HepG2 (cell line): ENCODE results near the gene PMPCB. TPM values are rescaled to one million over a fixed set of nuclear protein-coding genes. Genes with fewer than 3 reads are reported as not detected.

Source experiments
- ATF1 ChIP-seq: IDR thresholded peaks from 2 replicates; pipeline ENCODE4 v1.6.1; 2016; ENCODE audit warnings: mild to moderate bottlenecking, control low read depth
- CBX1 ChIP-seq: IDR thresholded peaks from one replicate; pipeline ENCODE4 v1.6.1; 2016; ENCODE audit warnings: antibody characterized with exemption, low read depth
- ELF3 ChIP-seq: IDR thresholded peaks from 2 replicates; pipeline ENCODE4 v1.6.1; 2016; ENCODE audit warnings: missing genetic modification reagents, missing compliant biosample characterization
- FOXO1 ChIP-seq: sonication (generic); formaldehyde crosslinking; IDR thresholded peaks from 2 replicates; pipeline ENCODE4 v1.4.0; 2020; ENCODE audit warnings: missing genetic modification reagents
- GATA4 ChIP-seq: sonication (generic); IDR thresholded peaks from 2 replicates; pipeline ENCODE4 v1.6.1; 2016; ENCODE audit warnings: antibody characterized with exemption, low read depth, borderline replicate concordance
- JARID2 ChIP-seq: sonication (generic); formaldehyde crosslinking; IDR thresholded peaks from 2 replicates; pipeline ENCODE4 v1.8.1; 2023; ENCODE audit warnings: missing genetic modification reagents, inconsistent platforms; ENCODE audit not compliant: insufficient replicate concordance
- MAFF ChIP-seq: IDR thresholded peaks from 2 replicates; pipeline ENCODE4 v1.6.1; 2011; ENCODE audit warnings: low read depth, low read length, improper control_type of control experiment
- NFRKB ChIP-seq: fragments of 450-650 bp; IDR thresholded peaks from 2 replicates; pipeline ENCODE4 v1.6.1; 2017
- NFYB ChIP-seq: sonication (generic); formaldehyde crosslinking; IDR thresholded peaks from 2 replicates; pipeline ENCODE4 v1.4.0; 2020; ENCODE audit warnings: missing genetic modification reagents
- PLRG1 ChIP-seq: fragments of 450-650 bp; conservative IDR thresholded peaks from 2 replicates; pipeline ENCODE4 v1.6.1; 2016
- PPARG ChIP-seq: conservative IDR thresholded peaks from 2 replicates; pipeline ENCODE4 v1.6.1; 2016; ENCODE audit warnings: missing biosample characterization, missing genetic modification reagents
- PRMT3 ChIP-seq: sonication (generic); formaldehyde crosslinking; IDR thresholded peaks from 2 replicates; pipeline ENCODE4 v1.8.1; 2022; ENCODE audit warnings: low read depth, mild to moderate bottlenecking, moderate library complexity, missing genetic modification reagents, borderline replicate concordance
- REXO4 ChIP-seq: sonication (generic); formaldehyde crosslinking; IDR thresholded peaks from 2 replicates; pipeline ENCODE4 v1.8.0; 2022; ENCODE audit warnings: missing genetic modification reagents, mild to moderate bottlenecking, borderline replicate concordance
- SP5 ChIP-seq: IDR thresholded peaks from 2 replicates; pipeline ENCODE4 v1.6.1; 2016; ENCODE audit warnings: low read depth, borderline replicate concordance
- TP53 ChIP-seq: sonication (generic); formaldehyde crosslinking; conservative IDR thresholded peaks from 2 replicates; pipeline ENCODE4 v1.4.0; 2020; ENCODE audit warnings: missing genetic modification reagents
- ZKSCAN5 ChIP-seq: sonication (generic); formaldehyde crosslinking; IDR thresholded peaks from 2 replicates; pipeline ENCODE4 v1.5.1; 2020; ENCODE audit warnings: mild to moderate bottlenecking, missing genetic modification reagents
- ZNF30 ChIP-seq: sonication (generic); formaldehyde crosslinking; IDR thresholded peaks from 2 replicates; pipeline ENCODE4 v1.5.0; 2020; ENCODE audit warnings: mild to moderate bottlenecking, missing genetic modification reagents
- ZNF317 ChIP-seq: sonication (generic); formaldehyde crosslinking; IDR thresholded peaks from 2 replicates; pipeline ENCODE4 v1.5.0; 2020; ENCODE audit warnings: mild to moderate bottlenecking, missing genetic modification reagents
- ZNF878 ChIP-seq: sonication (generic); formaldehyde crosslinking; IDR thresholded peaks from 2 replicates; pipeline ENCODE4 v1.8.1; 2023; ENCODE audit warnings: mild to moderate bottlenecking, missing genetic modification reagents, moderate library complexity
- ZZZ3 ChIP-seq: sonication (generic); formaldehyde crosslinking; IDR thresholded peaks from 2 replicates; pipeline ENCODE4 v1.4.0; 2020; ENCODE audit warnings: missing genetic modification reagents, mild to moderate bottlenecking, borderline replicate concordance
- polyA plus RNA-seq, 8 experiments: library from polyadenylated mRNA; depleted of rRNA in 3 of 8; stranded (reverse) in 7 of 8; unstranded in 1 of 8; fragments of >200 nt; fragmentation: Illumina TruSeq in 4 of 8; extraction: Trizol in 4 of 8; gene quantifications; 2 replicates each; pipeline versions ENCODE4 v1.2.1 to v1.2.3, GENCODE V29; 2011 to 2016; ENCODE audit warnings: low read depth in 4 of 8, missing spikeins in 1 of 8, mixed read lengths in 1 of 8; ENCODE audit not compliant: insufficient read depth in 1 of 8
- total RNA-seq, 5 experiments: library from RNA; depleted of rRNA; stranded (reverse); fragments of >200 nt; fragmentation: Illumina TruSeq; extraction: Trizol; gene quantifications; 2 replicates each; pipeline ENCODE4 v1.2.3, GENCODE V29; 2016; ENCODE audit warnings: low read depth in 1 of 5
- TF ChIP-seq, protein P1 (sequence below): sonication (generic); formaldehyde crosslinking; IDR thresholded peaks from 2 replicates; pipeline ENCODE4 v1.9.0; 2022; ENCODE audit warnings: missing genetic modification reagents, mild to moderate bottlenecking, borderline replicate concordance
- TF ChIP-seq, protein P2 (sequence below): sonication (generic); formaldehyde crosslinking; IDR thresholded peaks from 2 replicates; pipeline ENCODE4 v1.8.0; 2022; ENCODE audit warnings: missing genetic modification reagents, mild to moderate bottlenecking, inconsistent platforms, borderline replicate concordance
- TF ChIP-seq, protein P3 (sequence below): sonication (generic); formaldehyde crosslinking; IDR thresholded peaks from 2 replicates; pipeline ENCODE4 v1.5.1; 2020; ENCODE audit warnings: missing genetic modification reagents, mild to moderate bottlenecking, borderline replicate concordance
- TF ChIP-seq, protein P4 (sequence below): sonication (generic); formaldehyde crosslinking; IDR thresholded peaks from 2 replicates; pipeline ENCODE4 v1.8.0; 2023; ENCODE audit warnings: mild to moderate bottlenecking, missing genetic modification reagents

The PMPCB gene
- total and polyA plus RNA-seq, 2 of the 13 experiments (the other 11 are each of a cell fraction or from before 2014, with no cell fraction given), result 80.8 to 124 TPM

DNA sequence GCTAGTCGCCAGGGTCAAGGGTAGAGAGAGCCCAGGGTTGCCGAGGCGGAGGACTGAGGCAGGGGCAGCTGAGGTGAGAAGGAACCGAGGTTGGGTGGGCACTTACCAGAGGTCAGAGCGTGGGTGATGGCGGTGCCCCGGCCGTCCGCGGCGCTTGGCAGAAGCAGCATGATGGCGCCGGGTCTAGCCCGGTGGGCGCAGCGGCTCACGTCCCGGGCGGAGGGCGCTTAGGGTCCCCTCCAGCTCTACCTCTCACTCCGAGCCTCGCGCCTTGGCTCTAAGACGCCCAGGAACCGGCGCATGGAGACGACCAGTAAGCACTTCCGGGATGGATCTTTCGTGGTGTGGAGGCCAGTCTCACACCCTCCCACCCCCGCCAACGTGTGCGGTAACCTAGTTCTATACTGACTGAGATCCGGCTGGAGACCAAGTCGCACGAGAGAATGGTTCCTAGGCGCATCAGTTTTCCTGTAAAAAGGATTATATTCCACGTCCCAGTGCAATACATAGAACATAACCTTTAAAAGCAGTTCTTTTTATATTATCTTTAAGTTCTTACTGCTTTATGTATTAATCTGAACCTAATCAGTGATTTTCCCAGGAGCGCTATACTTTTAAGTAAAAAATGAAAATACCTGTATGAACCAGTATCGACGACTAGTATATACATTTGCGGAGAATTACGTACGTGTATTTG is 47.4 kb downstream of the PMPCB start, which contains the start of gene DNAJC2 (continued):
- TF ChIP-seq, protein P1, sequence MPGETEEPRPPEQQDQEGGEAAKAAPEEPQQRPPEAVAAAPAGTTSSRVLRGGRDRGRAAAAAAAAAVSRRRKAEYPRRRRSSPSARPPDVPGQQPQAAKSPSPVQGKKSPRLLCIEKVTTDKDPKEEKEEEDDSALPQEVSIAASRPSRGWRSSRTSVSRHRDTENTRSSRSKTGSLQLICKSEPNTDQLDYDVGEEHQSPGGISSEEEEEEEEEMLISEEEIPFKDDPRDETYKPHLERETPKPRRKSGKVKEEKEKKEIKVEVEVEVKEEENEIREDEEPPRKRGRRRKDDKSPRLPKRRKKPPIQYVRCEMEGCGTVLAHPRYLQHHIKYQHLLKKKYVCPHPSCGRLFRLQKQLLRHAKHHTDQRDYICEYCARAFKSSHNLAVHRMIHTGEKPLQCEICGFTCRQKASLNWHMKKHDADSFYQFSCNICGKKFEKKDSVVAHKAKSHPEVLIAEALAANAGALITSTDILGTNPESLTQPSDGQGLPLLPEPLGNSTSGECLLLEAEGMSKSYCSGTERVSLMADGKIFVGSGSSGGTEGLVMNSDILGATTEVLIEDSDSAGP, result peak; percentile 88
- TF ChIP-seq ELF3 (CRISPR knock-in tag) (peak; percentile 91), ZNF878 (CRISPR knock-in tag) (peak; percentile 89), CBX1 (peak; percentile 92), FOXO1 (CRISPR knock-in tag) (peak; percentile 40; the same call in 1 of the 2 replicates), PPARG (CRISPR knock-in tag) (no peak; the same call in none of the 2 replicates), ATF1 (peak; percentile 82), NFRKB (no peak), ZZZ3 (CRISPR knock-in tag) (peak; percentile 81; the same call in 1 of the 2 replicates), PLRG1 (no peak), TP53 (CRISPR knock-in tag) (no peak; the same call in 1 of the 2 replicates), MAFF (no peak), NFYB (CRISPR knock-in tag) (peak; percentile 16; the same call in 1 of the 2 replicates), ZNF317 (no peak), JARID2 (CRISPR knock-in tag) (peak; percentile 22), ZKSCAN5 (CRISPR knock-in tag) (no peak), GATA4 (no peak), REXO4 (CRISPR knock-in tag) (no peak), SP5 (CRISPR knock-in tag) (0 out of 2 replicates have a peak, but pooled peaks have one; percentile 39), ZNF30 (CRISPR knock-in tag) (no peak; the same call in 1 of the 2 replicates), PRMT3 (CRISPR knock-in tag) (peak; percentile 90; the same call in 1 of the 2 replicates)
- TF ChIP-seq, protein P2, sequence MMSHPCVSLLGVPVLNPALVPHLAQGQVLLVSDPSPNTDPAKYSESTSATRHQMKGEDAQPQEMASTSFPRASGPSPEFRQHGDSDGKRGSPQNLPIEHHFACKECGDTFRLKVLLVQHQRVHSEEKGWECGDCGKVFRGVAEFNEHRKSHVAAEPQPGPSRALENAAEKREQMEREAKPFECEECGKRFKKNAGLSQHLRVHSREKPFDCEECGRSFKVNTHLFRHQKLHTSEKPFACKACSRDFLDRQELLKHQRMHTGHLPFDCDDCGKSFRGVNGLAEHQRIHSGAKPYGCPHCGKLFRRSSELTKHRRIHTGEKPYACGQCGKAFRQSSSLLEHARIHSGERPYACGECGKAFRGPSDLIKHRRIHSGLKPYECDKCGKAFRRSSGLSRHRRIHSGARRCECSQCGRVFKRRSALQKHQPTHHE, result 0 out of 2 replicates have a peak, but pooled peaks have one; percentile 52
- TF ChIP-seq, protein P3, sequence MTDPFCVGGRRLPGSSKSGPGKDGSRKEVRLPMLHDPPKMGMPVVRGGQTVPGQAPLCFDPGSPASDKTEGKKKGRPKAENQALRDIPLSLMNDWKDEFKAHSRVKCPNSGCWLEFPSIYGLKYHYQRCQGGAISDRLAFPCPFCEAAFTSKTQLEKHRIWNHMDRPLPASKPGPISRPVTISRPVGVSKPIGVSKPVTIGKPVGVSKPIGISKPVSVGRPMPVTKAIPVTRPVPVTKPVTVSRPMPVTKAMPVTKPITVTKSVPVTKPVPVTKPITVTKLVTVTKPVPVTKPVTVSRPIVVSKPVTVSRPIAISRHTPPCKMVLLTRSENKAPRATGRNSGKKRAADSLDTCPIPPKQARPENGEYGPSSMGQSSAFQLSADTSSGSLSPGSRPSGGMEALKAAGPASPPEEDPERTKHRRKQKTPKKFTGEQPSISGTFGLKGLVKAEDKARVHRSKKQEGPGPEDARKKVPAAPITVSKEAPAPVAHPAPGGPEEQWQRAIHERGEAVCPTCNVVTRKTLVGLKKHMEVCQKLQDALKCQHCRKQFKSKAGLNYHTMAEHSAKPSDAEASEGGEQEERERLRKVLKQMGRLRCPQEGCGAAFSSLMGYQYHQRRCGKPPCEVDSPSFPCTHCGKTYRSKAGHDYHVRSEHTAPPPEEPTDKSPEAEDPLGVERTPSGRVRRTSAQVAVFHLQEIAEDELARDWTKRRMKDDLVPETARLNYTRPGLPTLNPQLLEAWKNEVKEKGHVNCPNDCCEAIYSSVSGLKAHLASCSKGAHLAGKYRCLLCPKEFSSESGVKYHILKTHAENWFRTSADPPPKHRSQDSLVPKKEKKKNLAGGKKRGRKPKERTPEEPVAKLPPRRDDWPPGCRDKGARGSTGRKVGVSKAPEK (CRISPR knock-in tag), result peak; percentile 87; the same call in 1 of the 2 replicates
- TF ChIP-seq, protein P4, sequence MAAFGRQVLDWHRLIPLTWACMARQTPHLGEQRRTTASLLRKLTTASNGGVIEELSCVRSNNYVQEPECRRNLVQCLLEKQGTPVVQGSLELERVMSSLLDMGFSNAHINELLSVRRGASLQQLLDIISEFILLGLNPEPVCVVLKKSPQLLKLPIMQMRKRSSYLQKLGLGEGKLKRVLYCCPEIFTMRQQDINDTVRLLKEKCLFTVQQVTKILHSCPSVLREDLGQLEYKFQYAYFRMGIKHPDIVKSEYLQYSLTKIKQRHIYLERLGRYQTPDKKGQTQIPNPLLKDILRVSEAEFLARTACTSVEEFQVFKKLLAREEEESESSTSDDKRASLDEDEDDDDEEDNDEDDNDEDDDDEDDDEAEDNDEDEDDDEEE, result 0 out of 2 replicates have a peak, but pooled peaks have one; percentile 86
